Gastroesophageal sphincter (tissue), 3 donors: ENCODE results near the gene CYP1B1.

Experiments used
- EP300 ChIP-seq: sonication (generic); formaldehyde crosslinking; IDR thresholded peaks from one replicate; pipeline ENCODE4 v1.6.1; 2017; ENCODE audit warnings: antibody characterized with exemption, mild to moderate bottlenecking
- POLR2A ChIP-seq, 2 donors: fragments of 450-650 bp; IDR thresholded peaks; one replicate each; pipeline ENCODE4 v1.6.1; 2017; ENCODE audit warnings: antibody characterized with exemption in 2 of 2, mild to moderate bottlenecking in 2 of 2, moderate library complexity in 1 of 2
- POLR2AphosphoS5 ChIP-seq: sonication (generic); formaldehyde crosslinking; IDR thresholded peaks from one replicate; pipeline ENCODE4 v1.6.1; 2017; ENCODE audit warnings: antibody characterized with exemption
- TF ChIP-seq, protein P1 (sequence below), 4 experiments: fragments of 200-600 bp in 2 of 4; fragments of 450-650 bp in 2 of 4; sonication (generic) in 1 of 4; IDR thresholded peaks; one replicate each; pipeline ENCODE4 v1.5.1; 2017 to 2019; ENCODE audit warnings: antibody characterized with exemption in 4 of 4, mild to moderate bottlenecking in 2 of 4, moderate library complexity in 2 of 4

GRCh38 chr2:38076710-38077430 lies 919 bp upstream of the CYP1B1 start:
- TF ChIP-seq, protein P1, sequence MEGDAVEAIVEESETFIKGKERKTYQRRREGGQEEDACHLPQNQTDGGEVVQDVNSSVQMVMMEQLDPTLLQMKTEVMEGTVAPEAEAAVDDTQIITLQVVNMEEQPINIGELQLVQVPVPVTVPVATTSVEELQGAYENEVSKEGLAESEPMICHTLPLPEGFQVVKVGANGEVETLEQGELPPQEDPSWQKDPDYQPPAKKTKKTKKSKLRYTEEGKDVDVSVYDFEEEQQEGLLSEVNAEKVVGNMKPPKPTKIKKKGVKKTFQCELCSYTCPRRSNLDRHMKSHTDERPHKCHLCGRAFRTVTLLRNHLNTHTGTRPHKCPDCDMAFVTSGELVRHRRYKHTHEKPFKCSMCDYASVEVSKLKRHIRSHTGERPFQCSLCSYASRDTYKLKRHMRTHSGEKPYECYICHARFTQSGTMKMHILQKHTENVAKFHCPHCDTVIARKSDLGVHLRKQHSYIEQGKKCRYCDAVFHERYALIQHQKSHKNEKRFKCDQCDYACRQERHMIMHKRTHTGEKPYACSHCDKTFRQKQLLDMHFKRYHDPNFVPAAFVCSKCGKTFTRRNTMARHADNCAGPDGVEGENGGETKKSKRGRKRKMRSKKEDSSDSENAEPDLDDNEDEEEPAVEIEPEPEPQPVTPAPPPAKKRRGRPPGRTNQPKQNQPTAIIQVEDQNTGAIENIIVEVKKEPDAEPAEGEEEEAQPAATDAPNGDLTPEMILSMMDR (IDR thresholded peaks at IDR 0.05): peak in 2 of 4 experiments; percentile 37 to 51
- TF ChIP-seq EP300: no peak
- peak; percentile 55 to 71 for TF ChIP-seq POLR2A (IDR thresholded peaks at IDR 0.05)
- TF ChIP-seq POLR2AphosphoS5: peak; percentile 73
